Stimulated activated CD8-positive, alpha-beta memory T cell treated with anti-CD3 and anti-CD28 coated beads, Interleukin-7, amount 100 ng/mL, for 48 hours (primary cell): Measurements from ENCODE around the gene TSC22D1.

ENCODE experiments used
- DNase-seq, 2 donors: peaks; one replicate each; pipeline ENCODE4 v3.0.0-alpha.2; 2020; ENCODE audit warnings: low read depth in 1 of 2; ENCODE audit errors: extremely low read depth in 1 of 2

The TSC22D1 gene

DNA sequence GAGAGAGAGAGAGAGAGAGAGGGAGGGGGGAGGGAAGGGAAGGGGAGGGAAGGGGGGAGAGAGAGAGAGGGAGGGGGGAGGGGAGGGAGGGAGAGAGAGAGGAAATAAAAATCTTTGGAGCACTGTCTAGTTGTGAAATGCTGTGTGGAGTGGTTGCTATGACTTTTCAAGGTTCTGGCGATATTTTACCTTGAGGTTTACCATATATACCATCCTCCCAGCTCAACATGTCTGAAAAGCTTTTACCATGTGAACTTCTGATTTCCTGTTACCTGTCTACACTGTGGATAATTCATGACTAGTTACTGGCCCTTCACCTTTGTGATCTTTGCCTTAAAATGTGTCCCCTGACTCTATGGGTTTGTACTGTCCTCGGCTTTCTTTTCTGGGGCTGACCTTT is 164.3 kb downstream of the TSC22D1 start:
- no peak for DNase-seq

DNA sequence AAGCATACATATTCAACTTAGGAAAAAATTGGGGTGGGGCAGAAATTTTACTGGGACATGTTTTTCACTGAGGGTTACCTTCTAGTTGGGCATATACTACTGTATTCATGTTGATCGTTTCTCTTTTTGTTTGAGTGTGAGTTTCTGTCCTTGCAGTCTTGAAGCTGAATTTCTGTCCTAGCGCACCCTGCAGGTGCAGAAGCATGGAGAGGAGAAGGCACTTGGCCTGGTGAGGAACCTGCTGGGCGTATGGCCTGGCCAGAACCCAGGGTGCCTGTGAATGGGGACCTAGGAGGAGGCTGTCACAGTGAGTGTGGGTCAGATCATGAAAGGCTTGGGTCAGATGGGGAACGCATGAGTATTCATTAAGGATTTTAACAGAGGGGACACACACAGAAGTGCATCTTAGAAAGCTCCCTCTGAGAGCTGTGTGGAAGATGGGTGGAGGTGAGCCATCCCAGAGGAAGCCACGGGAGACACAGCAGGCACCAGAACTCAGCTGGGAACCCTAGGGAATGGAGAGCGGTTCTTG is 165.7 kb downstream of the TSC22D1 start:
- no peak for DNase-seq

DNA sequence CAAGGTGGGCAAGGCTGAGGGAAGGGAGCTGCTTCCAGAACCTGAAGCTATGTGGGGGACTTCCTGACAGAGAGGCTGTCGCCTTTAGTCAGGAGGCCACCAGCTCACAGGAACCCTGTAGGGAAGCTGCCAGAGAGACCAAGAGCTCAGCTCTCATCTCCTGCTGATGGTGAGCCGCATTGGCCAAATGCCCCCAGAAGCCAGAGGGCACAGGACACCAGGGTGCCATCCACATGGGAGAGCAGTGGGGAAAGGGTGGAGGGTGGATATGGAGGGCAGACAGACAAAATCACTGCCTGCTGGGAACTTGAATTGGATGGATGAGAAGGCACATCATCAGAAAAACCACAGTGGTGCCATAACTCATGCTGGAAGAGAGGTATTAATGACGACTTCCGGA is 166.5 kb downstream of the TSC22D1 start:
- DNase-seq = no peak

DNA sequence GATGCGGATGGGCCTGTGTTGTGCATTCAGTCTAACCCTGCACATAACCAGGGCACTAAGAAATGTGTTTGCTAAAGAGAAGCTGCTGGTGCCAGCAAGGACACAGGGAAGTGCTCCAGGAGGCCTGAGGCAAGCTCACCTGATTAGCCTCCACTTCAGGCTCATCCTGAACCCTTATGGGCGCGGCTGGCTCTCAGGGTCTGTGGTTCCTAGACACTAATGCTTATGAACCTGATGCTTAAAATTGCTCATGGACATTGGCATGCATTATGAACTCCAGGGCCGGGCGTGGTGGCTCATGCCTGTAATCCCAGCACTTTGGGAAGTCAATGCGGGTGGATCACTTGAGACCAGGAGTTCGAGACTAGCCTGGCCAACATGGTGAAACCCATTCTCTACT is 168.2 kb downstream of the TSC22D1 start:
- no peak for DNase-seq

DNA sequence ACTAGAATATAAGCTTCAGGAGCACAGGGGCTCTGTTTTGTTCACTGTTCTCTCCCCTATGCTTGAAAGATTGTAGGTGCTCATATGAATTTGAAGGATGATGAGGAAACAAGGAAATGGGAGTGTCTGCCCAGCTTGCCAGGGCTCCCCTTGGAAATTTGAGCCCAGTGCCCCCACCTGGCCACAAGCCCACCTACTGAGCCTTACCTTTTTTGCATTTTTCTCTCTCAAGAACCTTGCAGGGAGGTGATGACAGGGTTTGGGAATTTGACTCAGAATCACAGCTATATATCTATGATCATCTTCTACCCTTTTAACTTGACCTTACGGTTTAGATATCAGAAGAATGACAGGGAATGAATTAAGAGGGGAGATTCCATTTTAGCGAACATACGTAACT is 168.8 kb downstream of the TSC22D1 start:
- DNase-seq = no peak

DNA sequence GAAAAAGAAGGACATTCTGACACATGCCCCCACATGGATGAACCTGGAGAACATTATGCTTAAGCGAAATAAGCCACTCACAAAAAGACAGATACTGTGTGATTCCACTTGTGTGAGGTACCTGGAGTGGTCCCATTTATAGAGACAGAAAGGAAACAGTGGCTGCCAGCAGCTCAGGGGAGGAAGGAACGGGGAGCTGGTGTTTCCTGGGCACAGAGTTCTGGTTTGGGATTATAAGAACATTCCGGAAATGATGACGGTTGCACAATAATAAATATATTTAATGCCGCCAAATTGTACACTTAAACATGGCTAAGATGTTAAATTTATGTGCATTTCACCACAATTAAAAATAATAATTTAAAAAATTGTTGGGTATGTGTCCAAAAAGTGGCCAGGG is 169.5 kb downstream of the TSC22D1 start:
- DNase-seq = no peak

DNA sequence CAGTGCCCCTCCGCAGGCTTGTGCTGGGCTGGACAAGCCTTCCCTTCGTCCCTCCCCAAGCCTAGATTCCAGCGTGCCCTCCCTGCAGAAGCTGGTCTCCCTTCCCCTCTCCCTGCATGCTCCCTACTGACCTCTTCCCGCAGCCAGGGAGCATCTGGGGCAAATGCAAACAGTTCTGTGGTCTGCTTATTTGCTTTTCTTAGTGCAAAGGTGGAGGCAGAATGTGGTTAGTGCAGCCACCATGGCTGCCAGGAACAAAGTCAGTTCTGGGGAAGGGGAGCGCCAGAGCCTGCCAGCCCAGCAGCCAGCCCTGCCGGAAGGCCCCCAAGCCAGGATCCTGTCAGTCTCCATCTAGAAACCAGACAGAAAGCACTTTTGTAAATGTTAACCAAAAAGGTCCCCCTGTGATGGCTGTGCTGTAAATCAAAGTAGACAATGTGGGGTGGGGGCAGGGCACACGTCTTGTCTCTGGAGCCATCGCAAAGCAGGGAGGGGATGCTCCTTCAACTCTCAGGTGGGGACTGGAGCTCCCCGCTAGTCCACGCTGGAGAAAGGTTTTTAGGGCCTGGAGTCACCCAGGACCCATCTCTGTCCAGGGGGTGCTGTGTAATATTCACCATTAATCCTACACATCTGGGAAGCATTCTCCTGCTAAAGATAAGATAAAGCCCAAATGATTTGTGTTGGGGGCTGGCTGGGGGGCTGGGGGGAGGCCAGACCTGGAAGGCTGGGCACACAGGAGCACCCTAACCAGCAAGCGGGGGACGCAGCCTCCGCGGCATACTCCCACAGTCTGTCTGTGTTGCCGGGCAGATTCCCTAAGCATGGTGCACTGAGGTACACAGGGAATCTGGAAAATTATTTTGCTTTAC is 171.6 kb downstream of the TSC22D1 start:
- DNase-seq = no peak

DNA sequence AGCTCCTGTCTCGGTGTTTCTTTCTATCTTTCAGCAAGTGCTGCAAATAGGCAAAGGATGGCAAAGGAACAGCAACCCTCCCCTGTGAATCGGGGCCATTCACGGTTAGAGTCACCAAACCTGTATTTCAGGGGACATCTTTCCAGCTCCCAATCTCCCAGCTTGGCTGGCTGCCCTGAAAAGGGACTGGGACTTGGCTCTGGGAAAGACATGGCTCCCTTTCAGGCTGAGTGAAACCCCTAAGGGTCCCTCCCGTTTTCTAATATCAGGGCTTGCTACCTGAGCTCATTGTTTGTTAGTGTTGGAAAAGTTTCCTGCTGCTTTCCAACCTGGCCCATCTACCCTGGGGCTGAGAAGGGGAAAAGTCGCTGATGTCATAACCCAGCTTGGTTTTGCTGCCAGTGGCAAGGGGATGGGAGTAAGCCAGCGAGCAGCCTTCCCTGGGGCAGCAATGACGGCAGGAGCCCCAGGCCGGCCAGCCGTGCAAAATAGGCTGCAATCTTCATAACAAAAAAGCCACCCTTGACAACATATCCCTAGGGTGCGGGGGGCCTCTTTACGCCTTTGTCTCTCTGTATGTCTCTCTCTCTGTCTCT is 172.6 kb downstream of the TSC22D1 start:
- no peak for DNase-seq

DNA sequence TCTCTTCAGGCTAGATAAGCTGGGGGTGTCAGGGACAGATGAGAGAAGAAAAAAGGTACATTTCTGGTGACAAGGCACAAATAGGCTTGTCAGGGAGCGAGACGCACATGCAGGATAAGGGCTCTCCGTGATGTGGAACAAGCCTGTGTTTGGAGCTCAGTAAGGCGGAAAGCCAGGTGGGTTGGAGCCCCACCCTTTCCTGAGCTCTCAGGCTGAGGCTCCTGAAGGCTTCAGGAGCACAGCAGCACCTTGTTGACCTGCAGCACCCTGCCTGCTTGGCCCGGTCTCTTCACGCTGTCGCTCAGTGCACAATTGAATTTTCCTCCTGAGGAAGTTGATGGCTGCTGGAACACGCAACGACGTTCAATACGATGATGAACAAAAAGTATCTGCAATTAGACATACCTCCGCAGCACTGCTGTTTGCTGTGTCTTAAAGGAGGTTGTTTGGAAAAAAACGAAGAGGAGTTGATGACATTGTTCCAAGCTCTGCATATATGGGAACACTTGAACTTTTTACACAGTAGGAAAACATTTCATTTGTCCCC is 173.2 kb downstream of the TSC22D1 start:
- no peak for DNase-seq

DNA sequence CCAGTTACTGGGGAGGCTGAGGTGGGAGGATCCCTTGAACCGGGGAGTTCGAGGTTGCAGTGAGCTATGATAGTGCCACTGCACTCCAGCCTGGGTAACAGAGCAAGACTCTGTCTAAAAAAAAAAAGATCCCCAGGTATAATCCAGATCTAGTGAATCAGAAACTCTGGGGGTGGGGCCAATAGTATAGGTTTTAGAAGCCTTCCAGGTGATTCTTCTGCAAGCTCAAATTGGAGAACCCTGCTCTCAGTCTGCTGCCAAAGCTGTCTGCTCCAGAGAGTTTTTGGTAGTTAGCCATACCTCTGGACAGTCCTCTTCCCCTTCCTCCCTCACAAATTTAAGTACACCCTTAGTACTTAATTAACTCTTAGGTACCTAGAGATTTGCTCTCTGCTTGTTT is 174.6 kb downstream of the TSC22D1 start:
- DNase-seq = no peak

DNA sequence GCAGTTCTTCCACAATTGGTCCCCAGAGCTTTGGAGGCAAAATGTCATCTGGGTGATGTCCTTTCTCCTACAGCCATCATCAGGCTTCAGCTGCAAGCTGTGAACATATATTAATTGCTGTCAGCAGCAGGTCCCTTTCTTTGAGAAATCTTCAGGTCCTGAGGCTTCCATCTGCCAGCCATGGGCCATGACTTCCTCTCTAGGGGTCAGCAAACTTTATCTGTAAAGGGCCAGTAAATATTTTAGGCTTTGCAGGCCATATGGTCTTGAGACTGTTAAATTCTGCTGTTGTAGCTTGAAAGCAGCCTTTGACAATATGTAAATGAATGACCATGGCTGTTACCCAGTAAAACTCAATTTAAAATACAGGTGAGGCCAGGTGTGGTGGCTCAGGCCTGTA is 175.4 kb downstream of the TSC22D1 start:
- DNase-seq = no peak

DNA sequence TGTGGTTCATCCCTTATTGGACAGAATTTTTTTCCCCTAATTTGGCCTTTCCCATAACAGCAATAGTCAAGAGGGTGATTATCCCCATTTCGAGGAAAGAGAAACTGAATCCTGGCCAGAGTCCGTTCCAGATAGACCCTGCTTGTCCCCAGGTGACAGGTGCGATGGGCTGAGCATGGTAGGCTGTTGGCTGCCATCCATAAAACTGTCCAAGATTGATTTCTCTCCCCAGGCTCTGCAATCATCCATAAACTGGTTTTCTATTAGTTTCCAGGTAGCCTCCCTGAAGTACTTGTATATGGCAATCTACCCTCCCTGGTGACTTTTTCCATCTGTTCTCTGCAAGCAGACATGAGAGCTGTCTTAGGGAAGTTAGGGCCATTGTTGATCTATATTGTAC is 177.1 kb downstream of the TSC22D1 start:
- no peak for DNase-seq

DNA sequence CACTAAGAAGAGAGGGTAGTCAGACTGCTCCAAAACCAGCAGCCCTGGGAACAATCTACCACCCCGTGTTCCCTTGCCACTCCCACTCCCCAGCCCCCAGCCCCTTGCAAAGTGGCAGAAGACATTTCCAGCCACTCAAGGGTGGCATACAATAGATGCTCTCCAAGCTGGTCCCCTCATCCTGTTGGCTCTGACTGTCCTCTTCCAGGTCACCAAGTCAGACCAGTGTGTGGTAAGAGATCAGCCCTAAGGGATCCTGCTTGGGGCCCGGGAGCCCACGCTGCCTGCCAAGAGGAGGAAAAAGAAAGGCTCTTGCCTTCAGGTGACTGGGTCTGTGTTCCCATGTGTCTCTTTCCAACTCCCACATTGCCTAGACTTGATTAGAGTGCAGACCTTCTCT is 177.5 kb downstream of the TSC22D1 start:
- DNase-seq = no peak

DNA sequence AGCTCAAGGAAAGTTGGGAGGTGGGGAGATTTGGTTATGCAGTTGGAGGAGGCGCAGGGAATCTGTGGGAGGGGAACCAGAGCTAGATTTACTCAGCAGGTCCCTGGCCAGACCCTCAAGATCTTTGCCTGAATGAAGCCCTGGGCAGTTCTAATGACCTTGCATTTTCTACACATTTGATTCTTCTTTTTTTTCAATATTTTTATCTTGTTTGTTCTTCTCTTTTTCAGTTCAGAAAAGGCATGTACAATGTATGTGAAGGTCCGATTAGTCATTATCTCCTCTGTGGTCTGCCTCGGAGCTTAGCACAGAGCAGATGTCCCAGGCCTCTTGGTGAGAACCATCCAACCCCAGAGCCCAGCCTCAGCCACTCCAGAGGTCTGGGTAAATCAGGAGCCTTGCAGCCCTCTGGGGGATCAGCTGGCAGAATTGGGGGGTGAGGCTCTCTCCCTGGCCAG is 178.3 kb downstream of the TSC22D1 start:
- no peak for DNase-seq

DNA sequence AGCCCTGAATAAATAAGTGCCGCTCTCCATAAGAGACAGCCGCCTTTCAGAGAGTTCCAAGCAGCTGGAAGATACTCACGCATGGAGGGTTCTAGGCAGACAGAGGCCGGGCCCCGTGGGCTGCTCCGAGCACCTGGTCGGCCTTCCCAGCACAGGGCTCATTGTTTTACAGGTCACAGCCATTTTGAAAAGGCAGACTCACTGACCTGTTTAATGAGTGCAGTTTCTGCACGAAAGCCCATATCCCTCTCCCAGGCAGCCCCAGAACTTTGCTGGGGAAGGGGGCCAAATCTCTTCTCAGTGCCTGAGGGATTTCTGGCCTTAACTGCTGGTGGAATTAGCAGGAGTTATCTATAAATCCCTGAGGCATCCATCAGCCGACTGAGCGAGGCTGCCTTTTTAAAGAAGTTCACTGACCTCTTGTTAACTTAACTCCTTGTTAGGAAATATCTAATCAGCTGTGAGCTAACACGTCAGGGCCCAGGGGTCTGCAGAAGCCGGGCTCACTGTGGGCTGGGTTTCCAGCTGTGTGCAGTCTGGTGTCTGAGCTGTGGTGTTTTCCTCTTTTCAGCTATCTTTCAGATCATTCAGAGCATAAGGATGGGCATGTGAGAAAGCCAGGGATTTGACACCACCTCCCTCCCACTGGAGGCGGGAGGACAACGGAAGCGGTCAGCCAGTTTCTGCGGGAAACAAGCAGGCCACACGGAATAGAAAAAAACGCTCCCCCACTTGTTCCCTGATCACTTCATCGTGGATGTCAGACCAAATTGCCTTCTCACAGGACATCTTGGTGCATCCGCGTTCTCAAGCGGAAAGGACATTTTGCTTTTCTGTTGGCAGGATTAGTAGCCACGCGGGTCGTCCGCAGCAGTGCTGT is 179.2 kb downstream of the TSC22D1 start:
- DNase-seq = no peak

DNA sequence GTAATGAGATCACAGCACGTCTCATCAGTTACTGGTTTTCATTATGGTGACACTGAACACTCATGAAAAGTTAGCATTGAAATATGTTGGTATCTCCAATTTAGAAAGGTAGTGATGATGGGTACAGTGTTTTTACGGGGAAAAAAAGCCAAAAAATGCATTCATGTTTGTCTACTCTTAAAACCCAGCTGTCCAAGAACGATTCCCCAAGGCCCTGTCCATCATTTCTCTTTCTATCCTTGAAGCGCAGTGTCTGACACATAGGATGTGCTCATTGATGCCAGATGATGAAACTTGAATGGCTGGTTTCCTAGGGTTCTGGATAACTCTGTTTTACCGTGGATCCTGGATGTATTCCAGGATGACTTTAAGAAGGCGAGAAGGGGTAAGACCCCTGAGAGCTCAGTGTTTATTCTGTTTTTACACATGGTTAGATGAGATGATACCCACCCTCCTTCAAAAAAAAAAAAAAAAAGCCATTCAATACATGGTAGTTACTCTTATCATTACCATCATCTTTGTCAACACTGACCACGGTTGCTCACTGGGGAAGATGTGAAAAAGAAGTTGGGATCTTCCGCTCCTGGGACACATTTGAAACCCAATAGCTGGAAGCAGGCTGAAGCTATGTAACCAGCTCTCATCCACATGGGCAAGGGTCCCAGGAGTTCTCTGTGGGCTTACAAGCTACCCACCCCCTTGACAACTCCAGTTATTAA is 180.0 kb downstream of the TSC22D1 start:
- no peak for DNase-seq

DNA sequence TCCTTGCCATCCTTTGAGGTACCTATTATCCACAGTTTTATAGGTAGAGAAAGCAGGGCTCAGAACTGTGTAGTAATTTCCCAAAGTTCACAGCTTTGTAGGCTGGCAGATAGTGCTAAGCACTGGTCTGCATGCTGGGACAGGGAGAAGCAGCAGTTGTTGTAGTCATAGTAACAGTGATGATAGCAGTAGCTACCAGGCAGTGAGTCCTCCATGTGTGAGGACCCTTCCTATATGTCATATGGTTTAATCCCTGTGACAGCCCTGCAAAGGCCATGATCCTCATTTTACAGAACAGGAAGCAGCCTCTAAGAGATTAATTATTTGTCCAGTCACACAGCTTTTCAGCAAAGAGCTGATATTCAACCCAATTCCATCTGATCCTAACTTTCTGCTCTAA is 181.5 kb downstream of the TSC22D1 start:
- DNase-seq = no peak

DNA sequence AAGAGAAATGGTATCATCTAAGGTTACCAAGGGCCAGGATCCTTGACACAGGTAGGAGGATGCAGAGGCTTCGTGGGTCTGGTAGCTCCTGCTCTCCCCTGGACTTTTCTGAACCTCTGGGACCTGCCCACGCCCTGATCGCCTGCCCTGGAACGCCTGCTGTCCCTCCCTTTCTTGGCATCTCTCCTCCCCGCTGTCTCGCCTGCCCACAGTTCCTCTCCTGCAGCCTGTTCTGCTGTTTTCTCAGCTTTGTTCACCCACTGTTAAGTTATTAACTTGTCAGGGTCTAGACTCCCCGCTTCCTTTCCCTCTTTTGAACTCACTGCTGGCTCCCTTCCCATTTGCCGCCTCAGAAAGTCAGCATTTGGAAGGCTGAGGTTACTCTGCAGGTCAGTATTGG is 182.7 kb downstream of the TSC22D1 start:
- DNase-seq = no peak

DNA sequence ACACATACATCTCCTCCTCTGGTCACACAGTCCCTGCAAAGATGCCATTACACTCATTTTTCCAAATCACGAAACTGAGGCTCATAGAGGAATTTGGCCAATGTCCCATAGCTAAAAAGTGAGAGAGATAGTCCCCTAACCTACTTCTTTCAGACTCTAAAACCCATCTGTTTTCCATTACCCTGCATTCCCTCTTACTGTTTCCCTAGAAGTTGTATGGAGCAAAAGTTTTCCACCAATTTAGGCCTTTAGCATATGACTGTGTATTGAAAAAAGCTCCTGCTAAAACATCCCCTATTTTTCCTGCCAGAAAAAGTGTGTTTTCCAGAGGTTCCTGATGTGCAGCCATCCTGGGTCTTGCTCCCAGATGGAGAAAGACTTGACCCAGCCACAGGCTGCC is 186.3 kb downstream of the TSC22D1 start:
- no peak for DNase-seq

DNA sequence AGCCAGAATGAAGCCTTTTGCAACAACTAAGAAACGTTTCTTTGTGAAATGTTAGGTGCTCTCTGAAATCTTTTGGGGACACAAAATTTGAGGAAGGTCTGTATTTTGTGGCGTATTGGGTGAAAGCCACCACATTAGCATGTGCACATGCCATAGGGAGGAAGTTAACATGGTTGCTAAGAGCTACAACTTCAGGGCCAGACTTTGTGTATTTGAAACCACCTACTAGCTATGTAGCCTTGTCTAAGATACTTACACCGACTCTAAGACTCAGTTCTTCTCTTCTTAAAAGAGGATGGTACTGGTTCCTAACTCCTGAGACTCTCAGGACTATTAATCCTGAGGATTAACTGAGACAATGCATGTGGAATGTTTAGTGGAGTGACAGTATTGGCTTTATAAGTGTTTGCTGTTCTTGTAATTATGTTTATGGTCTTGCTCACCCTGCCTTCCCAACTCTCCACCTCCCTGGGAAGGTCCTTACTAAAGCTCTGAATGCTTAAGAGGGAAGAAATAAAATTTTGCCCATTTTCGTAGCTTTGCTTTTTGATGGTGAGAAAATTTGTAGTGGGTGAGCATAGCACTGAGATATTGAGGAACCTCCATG is 187.0 kb downstream of the TSC22D1 start:
- DNase-seq = no peak
